Stimulated activated CD8-positive, alpha-beta memory T cell treated with anti-CD3 and anti-CD28 coated beads, Interleukin-15, amount 100 ng/mL, for 4 hours (primary cell): ENCODE measurements around the gene MRPS10.
"Not testable (repeated sequence)": the region's sequence is repeated elsewhere in the genome, so short reads cannot be mapped to it uniquely, and the experiment has no call there.

Experiments
- DNase-seq, 2 donors: peaks; one replicate each; pipeline ENCODE4 v3.0.0-alpha.2; 2020; ENCODE audit warnings: low read depth in 2 of 2

MRPS10 gene

GRCh38 chr6:42239333-42239732 is 21.7 kb upstream of the MRPS10 start:
- DNase-seq, result no peak

- no peak for DNase-seq
Measured at GRCh38 chr6:42237857-42238256, 20.2 kb upstream of the MRPS10 start.

GRCh38 chr6:42236682-42237473 is 19.2 kb upstream of the MRPS10 start:
- DNase-seq, result no peak

- DNase-seq, result no peak
Measured at GRCh38 chr6:42236030-42236429, 18.4 kb upstream of the MRPS10 start.

- DNase-seq, result no peak
Measured at GRCh38 chr6:42232035-42232434, 14.4 kb upstream of the MRPS10 start.

GRCh38 chr6:42230345-42231321 is 13.0 kb upstream of the MRPS10 start:
- no peak for DNase-seq

- no peak for DNase-seq
Measured at GRCh38 chr6:42229506-42230119, 12.0 kb upstream of the MRPS10 start.

- DNase-seq, result no peak
Measured at GRCh38 chr6:42228305-42228704, 10.6 kb upstream of the MRPS10 start.

- DNase-seq, result no peak
Measured at GRCh38 chr6:42227173-42227850, 9.7 kb upstream of the MRPS10 start.

- DNase-seq, result no peak
Measured at GRCh38 chr6:42226645-42227143, 9.0 kb upstream of the MRPS10 start.

GRCh38 chr6:42226161-42226611 is 8.5 kb upstream of the MRPS10 start:
- no peak for DNase-seq

- DNase-seq, result no peak
Measured at GRCh38 chr6:42225419-42225818, 7.8 kb upstream of the MRPS10 start.

GRCh38 chr6:42225029-42225339 is 7.3 kb upstream of the MRPS10 start:
- DNase-seq, result no peak

GRCh38 chr6:42224222-42225028 is 6.8 kb upstream of the MRPS10 start:
- no peak for DNase-seq

GRCh38 chr6:42222448-42222847 is 4.8 kb upstream of the MRPS10 start:
- no peak for DNase-seq

- DNase-seq, result no peak
Measured at GRCh38 chr6:42221546-42221945, 3.9 kb upstream of the MRPS10 start.

- no peak for DNase-seq
Measured at GRCh38 chr6:42220807-42221206, 3.1 kb upstream of the MRPS10 start.

- DNase-seq, result no peak
Measured at GRCh38 chr6:42217157-42217518, 523 bp downstream of the MRPS10 start.

- not testable (repeated sequence) for DNase-seq
Measured at GRCh38 chr6:42216495-42216894, 1.2 kb downstream of the MRPS10 start.

- no peak for DNase-seq
Measured at GRCh38 chr6:42212442-42212841, 5.2 kb downstream of the MRPS10 start.

GRCh38 chr6:42211726-42212125 is 5.9 kb downstream of the MRPS10 start:
- DNase-seq, result no peak
